ENCODE data around the gene RGL3. TPM values are rescaled to one million over a fixed set of nuclear protein-coding genes. Genes with fewer than 3 reads are reported as not detected.
"Not testable (repeated sequence)": the region's sequence is repeated elsewhere in the genome, so short reads cannot be mapped to it uniquely, and the experiment has no call there.

Gene RGL3
- total RNA-seq, 1 experiment from 2014 or later, result not detected

DNA sequence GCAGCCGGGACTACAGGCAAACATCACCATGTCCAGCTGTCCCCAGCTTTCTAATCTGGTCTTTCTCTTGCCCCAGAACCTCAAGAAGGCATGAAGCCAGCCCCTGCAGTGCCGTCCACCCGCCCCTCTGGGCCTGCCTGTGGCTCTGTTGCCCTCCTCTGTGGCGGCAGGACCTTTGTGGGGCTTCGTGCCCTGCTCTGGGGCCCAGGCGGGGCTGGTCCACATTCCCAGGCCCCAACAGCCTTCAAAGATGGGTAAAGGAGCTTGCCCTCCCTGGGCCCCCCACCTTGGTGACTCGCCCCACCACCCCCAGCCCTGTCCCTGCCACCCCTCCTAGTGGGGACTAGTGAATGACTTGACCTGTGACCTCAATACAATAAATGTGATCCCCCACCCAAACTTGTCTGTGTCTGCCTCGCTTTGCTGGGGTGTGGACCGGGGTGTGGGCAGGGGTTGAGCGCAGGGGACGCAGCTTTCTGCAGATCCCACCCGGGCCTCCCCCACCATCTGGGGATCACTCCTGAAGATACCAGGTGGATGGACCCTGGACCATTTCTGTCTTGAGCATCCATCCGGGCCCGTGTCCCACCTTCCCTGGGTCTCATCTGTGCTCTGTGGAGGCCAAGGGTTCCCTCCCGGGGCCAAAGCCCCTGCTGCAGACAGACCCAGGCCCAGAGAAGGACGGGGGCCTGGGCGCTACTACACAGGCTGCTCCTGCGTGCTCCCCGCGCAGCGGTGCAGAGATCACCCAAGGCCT, 31.6 kb upstream of the RGL3 start:
- no peak for DNase-seq (ENCODE audit: low read depth)

DNA sequence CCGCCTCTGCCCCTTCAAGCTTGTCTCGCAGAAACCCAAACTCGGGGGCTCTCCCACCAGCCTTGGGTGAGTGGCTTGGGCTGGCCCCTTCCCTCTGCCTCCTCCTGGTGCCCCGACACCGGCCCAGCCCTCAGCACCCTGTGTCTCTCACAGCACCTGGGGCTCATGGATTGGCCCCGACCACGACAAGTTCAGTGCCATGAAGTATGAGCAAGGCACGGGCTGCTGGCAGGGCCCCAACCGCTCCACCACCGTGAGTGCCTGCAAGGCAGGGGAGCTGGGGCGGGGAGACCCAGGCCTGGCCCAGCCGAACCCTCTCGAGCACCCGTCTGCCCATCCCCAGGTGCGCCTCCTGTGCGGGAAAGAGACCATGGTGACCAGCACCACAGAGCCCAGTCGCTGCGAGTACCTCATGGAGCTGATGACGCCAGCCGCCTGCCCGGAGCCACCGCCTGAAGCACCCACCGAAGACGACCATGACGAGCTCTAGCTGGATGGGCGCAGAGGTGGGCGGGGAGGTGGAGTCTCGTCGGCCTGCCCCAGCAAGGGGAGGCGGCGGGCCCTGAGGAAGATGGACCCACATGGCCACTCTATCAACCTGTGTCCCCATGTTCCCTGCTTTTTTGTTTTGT, 29.9 kb upstream of the RGL3 start:
- DNase-seq (ENCODE audit: low read depth), result no peak

DNA sequence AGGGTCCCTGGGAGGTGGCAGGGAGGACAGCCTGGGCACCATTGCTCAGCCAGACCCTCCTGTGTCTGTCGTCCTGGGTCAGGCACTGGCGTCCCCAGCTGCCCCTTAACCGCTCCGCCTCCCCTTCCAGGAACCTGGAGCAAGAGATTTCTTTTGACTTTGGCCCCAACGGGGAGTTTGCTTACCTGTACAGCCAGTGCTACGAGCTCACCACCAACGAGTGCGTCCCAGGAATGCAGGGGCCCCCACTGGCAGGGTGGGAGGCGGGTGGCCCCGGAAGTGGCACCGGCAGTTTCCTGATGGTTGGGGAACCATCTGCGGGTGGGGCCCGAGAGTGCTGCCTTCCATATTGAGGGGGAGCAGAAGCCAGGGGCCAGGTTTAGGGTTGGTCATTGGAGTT, 29.3 kb upstream of the RGL3 start:
- no peak for DNase-seq (ENCODE audit: low read depth)

DNA sequence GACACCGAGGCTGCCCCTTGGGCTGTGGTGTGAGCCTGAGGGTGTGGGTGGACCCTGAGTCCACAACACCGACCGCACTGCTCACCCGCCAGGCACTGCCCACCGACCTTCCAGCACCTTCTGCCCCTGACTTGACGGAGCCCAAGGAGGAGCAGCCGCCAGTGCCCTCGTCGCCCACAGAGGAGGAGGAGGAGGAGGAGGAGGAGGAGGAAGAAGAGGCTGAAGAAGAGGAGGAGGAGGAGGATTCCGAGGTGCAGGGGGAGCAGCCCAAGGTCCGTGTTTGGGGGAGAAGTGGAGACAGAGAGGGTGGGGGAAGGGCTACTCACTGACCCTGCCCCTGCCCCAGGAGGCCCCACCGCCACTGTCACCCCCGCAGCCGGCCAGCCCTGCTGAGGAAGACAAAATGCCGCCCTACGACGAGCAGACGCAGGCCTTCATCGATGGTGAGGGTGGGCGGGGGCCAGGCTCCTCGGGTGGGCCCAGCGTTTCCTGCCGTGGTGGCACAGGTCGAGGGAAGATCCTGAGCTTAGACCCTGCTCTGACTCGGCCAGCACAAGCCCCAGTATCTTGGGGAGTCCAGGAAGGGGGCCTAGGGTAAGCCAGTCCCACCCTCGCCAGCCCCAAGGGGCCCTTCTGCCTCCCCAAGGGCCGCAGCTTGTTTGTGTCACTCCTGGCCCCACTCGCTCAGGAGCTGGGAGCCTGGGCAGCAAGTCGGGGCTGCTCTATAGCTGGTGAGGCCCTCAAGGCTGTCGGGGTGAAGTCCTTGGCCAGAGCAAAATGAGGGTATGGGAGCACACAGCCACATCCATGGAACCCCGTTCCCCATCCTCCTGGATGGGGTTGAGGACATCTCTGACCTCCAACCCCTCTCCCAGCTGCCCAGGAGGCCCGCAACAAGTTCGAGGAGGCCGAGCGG, 28.5 kb upstream of the RGL3 start:
- no peak for DNase-seq (ENCODE audit: low read depth)

DNA sequence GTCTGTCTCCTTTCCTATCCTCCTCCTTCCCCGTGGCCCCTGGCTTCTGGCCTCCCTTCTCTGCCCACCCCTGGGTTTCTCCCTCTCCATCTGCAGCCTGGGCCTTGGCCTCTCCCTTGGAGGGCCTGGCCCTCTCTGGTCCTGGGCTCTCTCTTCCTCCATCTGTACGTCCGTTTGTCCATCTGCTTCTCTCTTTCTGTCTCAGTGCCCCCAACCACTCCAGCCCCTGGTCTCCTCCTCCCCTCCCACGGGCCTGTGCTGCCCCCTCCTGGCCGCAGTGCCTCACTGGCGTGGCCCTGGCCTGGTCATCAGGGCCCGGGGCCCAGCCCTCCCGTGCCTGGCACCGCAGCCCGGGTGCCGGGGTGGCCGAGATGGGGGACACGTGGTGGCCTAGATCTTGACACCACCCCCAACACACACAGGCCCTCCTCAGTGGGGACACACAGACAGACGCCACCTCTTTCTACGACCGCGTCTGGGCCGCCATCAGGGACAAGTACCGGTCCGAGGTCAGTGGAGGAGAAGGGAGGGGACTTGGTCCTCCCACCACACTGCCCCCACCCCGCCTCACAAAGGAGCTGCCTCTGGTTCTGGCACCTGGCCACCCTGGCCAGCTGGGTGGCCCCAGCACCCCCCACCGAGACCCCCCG, 27.7 kb upstream of the RGL3 start:
- DNase-seq (ENCODE audit: low read depth), result peak; percentile 59

DNA sequence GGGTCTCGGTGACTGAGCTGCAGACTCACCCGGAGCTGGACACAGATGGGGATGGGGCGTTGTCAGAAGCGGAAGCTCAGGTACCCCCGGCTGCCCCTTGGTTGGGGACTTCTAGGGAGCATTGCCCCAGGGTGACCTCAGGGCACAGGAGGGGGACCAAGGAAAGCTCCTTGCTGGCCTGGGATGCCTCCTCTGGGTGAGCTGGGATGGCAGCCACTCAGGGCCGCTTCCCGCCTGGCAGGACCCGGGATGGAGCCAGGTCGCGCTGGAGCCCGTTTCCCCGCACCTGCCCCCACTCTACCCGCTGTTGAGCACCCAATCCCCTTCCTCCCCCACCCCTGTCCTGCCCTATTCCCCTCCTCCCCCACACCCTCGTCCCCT, 27.1 kb upstream of the RGL3 start:
- no peak for DNase-seq (ENCODE audit: low read depth)

DNA sequence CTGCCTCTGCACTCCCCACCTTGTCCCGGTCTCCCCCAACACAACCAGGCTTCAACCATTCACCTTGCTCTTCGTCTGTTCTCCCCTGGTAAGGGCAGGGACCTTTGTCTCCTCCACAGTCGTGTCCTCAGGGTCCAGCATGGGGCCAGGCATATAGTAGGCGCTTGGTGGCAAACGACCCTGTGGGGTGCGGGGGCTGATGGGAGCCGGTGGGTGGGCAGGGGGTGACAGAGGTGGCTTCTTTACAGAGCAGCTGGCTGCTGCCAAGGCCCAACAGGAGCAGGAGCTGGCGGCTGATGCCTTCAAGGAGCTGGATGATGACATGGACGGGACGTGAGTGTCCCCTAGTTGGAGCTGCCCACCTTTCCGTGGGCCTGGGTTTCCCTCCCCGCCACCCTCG, 26.0 kb upstream of the RGL3 start:
- DNase-seq (ENCODE audit: low read depth), result no peak

DNA sequence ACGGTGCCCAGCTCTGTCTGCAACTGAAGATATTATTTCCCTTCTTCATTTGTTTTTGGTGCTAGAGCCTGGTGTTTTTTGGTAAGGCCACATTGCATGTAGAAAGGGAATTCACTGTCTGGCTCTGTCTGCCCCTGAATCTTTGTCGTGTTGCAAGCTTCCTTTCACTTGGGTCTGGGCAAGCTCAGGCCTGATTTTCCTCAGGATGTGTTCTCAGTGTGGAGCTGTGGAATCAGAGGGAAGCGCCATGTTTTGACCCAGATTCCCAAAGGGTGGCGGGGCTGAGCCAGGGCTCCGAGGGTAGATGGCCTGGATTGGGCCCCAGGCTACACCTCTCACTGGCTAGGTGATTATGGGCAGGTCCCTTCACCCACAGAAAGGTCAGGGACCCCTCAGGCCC, 24.9 kb upstream of the RGL3 start:
- no peak for DNase-seq (ENCODE audit: low read depth)

DNA sequence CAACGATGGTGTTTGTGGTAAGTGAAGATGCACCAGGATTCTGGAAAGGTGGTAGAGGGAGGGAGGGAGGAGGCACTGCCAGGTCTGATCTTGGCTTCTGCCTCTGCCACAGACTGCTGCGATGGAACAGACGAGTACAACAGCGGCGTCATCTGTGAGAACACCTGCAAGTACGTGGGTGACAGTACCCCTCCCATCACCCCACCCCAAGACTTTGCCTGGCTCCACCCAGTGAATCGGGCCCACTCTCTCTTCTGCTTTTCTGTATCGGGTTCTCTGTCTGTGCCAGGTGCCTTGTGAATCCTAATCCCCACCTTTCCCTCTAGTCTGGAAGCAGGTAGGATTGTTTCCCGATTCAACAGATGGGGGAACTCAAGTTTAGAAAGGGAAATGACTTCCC, 18.8 kb upstream of the RGL3 start:
- DNase-seq (ENCODE audit: low read depth), result no peak

DNA sequence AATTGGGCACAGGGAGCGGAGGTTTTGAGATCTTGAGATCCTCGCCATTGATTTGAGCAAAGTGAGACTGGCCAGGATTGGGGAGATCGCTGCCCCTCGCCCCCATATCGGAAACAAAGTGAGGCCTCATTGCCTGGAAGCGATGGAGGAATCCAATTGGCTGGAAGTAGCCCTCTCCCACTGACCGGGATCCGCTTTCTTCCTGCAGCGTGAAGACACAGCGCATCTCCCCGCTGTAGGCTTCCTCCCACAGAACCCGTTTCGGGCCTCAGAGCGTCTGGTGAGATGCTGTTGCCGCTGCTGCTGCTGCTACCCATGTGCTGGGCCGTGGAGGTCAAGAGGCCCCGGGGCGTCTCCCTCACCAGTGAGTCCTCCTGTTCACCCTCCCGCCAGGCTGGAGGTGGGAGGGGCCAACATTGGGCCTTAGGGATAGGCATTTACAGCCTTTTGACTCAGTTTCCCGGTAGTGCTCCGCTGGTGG, 16.8 kb upstream of the RGL3 start:
- no peak for DNase-seq (ENCODE audit: low read depth)

DNA sequence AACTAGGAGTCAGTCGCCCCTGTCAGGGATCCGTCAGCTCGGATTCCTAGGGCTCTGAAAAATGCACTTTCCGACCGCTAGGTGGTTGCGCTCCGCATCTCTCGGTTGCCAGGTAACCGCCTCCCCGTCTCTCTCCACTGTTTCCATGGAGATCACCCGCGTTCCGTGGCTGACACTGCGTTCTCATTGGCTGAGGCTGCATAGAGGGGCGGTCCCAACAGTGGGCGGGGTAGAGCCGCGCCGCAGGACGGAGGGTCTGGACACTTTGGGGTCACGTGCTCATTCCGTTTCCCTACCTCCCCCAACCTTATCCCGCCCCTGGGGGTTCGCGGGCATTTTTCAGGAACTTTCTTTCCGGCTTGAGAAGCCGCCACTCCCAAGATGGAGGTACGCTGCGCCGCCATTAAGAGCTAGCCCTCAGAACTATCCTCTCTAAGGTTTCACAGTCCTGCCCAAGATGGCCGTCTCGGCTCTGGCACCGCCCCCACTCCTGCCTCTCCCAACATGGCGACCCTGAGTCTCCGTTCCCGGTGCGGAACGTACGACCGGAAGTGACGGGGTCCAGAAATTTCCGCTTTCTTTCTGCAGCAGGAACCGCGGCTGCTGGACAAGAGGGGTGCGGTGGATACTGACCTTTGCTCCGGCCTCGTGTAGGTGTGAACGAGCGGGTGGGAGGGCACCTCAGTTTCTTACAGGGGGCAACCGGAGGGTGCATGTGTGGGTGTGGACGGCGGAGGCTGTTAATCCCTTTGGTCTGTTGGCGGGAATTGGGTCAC, 16.1 kb upstream of the RGL3 start, which contains the start of the genes ODAD3 and PRKCSH:
Gene ODAD3 (minus strand): TSS at position 65 of the 776 bp plus-strand sequence. CDS start 105 bp downstream, outside the sequence.
Gene PRKCSH (plus strand): TSS at position 579 of the 776 bp plus-strand sequence. CDS start 483 bp downstream, outside the sequence.
- DNase-seq (ENCODE audit: low read depth), result peak; percentile 100

DNA sequence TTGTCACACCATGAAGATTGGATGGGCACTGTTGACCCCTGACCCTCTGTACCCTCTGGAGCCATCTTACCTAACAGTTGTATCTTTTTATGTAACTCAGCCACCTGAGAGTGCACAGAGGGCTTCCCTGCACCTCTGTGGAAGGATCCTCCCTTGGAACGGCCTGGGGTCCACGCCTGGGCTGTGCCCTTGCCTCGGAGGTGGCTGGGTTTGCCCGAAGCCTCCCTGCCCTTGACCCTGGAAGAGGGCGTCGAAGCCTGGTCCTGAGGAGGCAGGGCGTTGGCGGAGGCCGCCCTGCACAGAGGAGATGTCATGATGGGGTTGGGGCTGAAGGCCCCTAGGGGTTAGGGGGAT, 15.6 kb upstream of the RGL3 start:
- DNase-seq (ENCODE audit: low read depth), result no peak

DNA sequence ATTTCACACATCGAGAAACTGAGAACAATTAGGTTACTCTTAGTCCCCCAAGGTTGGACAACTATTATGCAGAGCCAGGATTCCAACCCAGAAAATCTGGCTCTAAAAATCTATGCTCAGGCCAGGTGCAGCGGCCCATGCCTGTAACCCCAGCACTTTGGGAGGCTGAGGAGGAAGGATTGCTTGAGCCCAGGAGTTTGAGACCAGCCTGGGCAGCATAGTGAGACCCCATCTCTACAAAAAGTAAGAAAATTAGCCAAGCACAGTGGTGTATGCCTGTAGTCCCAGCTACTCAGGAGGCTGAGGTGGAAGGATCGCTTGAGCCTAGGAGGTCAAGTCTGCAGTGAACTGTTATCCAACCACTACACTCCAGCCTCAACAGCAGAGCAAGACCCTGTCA, 14.4 kb upstream of the RGL3 start:
- not testable (repeated sequence) for DNase-seq (ENCODE audit: low read depth)

DNA sequence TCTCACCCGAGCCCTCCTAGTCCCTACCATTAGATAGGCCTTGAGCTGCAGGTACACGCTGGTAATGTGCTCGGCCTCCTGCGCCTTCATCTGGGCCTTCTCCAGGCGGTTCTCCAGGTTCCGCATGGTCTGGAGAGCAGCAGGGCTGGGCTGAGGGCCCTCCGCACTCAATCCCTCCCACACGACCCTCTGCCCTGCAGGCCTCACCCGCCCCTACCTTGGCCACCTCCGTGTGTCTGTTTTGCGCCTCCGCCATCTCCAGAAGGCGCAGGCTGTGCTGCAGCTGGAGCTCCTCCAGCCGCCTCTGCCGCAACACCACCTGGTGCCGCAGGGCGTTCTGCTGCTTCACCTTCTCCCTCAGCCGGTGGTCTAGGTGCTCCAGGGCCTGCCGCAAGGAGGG, 7.5 kb upstream of the RGL3 start:
- no peak for DNase-seq (ENCODE audit: low read depth)

DNA sequence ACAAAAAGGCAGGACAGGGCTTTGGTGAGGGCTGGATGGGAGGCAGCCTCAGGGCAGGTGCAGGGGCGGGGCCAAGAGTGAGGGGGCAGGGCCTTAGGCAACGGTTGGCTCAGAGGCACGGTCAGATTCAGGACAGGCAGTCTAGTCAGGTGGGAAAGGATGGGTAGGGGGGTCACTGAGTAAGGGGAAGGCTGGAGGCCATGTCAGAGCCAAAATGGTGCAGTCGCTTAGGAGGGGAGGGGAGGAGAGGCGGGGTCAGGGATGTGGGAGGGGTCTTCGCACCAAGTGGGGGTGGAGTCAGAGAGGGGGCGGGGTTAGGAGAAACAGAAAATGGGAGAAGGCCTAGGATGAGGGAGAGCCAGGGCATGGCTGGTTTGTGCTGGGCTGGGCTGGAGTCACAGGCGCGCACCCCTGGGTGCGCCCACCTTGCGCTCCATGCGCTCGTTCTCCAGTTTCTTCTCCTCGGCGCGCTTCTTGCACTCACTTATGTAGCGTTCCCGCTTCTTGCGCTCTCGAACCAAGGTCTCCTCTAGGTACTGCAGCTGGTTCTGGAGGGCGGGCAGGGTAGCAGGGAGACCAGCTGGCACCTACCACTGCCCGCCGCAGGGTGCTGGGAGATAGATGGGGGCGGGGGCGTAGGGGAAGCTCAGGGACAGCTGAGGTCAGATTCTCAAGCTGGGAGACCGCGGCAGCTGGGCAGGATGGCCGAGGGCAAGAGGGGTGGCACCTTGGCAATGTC, 6.8 kb upstream of the RGL3 start:
- DNase-seq (ENCODE audit: low read depth), result no peak

DNA sequence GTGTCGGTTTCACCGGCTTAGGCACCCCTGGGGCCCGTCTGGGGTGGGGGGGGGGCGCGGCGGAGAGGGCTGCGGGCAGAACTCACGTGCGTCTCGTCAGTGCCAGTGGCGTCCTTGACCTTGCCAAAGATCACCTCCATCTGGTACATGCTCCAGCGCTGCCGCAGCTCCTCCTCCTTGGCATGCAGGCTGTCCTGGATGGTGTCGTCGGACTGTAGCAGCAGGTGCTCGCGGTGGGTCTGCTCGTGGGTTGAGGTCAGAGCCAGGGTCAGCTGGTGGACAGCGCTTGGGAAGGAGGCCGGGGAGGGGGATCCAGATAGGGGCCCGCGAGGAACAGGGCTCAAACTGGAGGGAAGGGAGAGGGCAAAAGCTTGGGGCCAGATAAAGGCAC, 4.7 kb upstream of the RGL3 start:
- DNase-seq (ENCODE audit: low read depth), result no peak

DNA sequence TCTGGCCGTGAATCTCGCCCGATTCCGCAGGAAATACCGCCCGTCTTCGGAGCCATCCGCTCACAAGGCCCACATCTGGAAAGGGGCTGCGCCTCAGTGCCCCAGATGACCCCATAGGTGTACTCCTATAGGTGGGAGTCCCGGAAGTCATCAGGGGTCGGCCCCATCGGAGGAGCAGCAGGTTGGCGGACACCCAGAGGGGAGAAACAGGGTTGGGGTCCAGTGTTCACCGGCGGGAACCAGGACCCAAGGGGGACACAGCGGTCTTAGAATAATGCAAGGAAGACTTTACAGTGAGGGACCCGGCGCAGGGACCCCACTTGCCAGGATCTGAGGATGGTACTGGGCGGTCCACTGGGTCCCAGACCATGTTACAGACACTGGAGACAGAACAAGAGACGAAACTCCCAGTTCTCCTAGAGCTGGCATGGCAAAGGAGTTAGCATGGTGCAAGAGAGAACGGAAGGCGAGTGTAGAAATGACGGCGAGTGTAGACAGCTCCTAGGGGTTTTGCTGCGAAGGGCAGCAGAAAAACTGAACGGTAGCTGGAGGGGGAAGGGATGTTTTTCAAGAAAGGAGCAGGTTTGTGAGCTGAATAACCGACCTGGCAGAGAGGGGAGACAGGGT, 4.2 kb upstream of the RGL3 start:
- no peak for DNase-seq (ENCODE audit: low read depth)

DNA sequence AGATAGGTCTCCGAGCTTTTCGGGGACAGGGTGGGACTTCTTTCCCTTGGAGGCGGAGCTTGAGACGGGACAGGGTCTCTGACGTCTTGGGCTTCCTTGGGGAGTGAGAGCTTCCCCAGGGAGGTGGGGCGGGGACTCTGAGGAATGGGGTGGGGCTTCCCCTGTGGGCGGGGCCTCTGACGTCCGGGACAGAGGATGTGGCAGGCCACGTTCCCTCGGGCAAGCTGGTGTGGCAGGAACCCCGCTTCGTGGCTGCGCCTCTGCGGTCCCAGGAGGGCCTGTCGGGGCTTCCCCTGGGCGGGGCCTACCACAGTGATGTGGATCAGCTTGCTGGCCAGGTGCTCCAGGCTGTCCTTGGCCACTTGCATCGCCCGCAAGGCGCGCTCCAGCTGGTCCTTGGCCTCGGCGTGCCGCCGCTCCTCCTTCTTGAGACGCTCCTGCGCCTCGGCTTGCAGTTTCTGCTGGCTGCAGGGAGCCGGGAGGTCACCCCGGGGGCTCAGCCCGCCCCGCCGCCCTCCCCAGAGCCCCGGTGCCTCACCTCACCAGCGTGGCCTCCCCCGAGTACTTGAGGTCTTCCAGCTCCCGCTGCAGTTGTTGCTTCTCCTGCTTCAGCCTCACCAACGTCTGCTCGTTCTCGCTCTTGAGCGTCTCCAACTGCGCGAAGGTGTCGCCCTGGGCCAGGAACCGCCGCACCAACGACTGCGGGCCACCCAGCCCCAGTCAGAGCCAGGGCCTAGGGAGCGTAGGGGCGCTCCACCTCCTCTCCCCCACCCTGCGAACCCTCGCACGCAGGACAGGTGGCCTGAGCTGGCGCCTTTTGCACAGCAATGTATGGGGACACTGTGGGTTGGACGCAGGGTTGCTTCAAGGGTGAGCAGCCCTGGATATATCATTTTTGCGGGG, 3.3 kb upstream of the RGL3 start:
- DNase-seq (ENCODE audit: low read depth), result peak; percentile 77

Data from Daoy (cell line).